GM21526 (cell line): ENCODE data around the gene AKR1E2.

ENCODE experiments used
- ATAC-seq: cut with Tn5 transposase; IDR thresholded peaks from one replicate; pipeline ENCODE4 v1.9.1; 2021; ENCODE audit warnings: moderate library complexity; ENCODE audit not compliant: unreplicated experiment, low FRiP score

The AKR1E2 gene

DNA sequence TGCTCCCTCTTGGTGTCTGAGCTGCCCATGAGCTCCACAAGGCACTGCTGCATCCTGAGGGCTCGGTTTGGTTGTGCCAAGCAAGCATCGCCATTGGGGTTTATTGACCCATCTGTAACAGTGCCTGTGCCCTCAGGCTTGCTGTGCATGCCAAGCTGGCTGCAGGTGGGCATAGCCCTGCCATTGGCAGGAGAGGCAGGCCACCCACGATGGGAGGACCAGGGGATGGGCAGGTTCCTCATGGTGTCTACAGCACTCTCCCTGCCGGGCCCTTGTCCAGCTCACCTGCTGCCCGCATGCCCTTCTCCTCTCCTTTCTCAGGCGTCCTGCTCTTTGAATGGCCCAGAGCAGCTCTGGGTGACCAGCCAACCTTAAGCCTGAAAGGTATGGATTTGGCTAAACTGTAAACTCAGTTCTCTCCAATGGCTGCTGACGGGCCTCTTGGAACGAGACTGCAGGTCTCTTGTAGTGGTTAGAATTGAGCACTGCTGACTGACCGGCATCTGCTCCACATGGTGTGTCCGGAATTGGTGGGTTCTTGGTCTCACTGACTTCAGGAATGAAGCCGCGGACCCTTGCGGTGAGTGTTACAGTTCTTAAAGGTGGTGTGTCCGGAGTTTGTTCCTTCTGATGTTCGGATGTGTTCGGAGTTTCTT is 17.6 kb downstream of the AKR1E2 start:
- ATAC-seq: no peak

DNA sequence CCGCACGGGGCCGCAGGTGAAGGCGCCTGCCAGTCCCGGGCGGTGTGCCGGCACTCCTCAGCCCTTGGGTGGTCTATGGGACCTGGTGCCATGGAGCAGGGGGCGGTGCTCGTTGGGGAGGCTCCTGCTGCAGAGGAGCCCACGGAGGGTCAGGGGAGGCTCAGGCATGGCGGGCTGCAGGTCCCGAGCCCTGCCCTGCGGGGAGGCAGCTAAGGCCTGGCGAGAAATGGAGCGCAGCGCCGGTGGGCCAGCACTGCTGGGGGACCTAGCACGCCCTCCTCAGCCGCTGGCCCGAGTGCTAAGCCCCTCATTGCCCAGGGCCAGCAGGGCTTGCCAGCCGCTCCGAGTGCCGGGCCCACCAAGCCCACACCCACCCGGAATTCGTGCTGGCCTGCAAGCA is 18.9 kb downstream of the AKR1E2 start:
- no peak for ATAC-seq

DNA sequence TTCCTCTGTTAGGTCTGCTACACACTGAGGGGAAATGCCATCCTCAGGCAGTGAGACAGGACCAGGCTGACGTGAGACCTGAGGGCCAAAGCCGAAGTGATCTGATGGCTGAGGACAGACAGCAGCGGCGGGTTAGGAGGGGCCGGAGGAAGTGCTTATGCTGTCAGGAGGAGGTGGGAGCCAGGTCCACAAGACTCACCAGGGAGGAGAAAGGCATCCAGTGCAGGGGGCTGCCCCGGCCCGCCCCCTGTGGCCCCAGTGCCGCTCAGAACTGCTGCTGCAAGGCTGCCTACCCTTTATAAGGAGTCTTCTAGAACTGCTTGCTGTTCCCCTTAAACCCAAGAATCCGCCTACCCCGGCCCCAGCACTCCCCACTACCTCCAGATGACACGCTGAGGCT is 19.8 kb downstream of the AKR1E2 start:
- ATAC-seq: no peak

DNA sequence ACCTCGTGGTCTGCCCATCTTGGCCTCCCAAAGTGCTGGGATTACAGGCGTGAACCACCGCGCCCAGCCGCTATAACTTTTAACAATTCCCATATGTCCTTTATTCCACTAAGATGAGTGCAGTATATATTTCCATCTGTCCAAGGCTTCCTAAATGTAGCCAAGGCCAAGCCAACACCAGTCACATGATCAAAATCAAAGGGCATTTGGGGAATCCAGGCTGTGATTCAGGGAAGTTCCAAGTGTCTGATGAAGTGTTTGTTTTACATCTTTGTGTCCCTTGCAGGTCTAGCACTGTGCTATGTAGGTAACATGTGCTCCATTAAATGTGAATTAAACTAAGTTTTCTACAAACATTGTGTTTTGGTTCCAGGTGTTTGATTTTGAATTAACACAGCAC is 20.8 kb downstream of the AKR1E2 start:
- ATAC-seq: no peak

DNA sequence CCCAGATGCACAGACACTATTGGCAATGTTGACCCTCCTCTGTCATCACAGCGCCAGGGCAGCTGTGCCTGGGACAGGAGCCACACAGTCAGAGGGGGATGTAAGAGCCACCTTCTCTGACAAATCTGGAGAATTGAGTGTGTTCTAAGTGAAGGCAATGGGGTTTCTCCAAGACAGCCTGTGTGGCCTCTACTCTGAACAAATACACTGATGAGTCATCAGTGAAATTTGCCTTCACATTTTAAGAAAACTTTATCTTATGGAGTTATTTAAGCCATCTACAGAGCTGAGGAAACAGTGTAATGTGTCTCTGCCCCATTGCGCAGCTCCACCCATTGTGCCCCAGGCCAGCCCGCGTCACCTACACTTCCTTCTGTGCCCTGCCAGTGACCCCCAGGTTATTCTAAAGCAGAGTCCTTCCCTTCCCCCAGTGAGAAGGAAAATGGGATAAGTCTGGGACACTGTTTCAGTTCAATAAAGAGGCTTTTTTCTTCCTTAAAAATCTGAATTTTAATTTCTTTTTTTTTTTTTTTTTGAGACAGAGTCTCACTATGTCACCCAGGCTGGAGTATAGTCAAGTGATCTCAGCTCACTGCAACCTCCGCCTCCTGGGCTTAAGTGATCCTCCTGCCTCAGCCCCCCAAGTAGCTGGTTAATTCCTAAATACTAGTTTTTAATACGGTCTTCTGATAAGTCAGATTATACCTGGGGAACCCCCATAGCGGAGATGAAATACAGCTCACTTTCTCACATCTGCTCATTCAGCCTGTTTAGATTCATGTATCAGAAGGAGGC is 21.8 kb downstream of the AKR1E2 start:
- no peak for ATAC-seq

DNA sequence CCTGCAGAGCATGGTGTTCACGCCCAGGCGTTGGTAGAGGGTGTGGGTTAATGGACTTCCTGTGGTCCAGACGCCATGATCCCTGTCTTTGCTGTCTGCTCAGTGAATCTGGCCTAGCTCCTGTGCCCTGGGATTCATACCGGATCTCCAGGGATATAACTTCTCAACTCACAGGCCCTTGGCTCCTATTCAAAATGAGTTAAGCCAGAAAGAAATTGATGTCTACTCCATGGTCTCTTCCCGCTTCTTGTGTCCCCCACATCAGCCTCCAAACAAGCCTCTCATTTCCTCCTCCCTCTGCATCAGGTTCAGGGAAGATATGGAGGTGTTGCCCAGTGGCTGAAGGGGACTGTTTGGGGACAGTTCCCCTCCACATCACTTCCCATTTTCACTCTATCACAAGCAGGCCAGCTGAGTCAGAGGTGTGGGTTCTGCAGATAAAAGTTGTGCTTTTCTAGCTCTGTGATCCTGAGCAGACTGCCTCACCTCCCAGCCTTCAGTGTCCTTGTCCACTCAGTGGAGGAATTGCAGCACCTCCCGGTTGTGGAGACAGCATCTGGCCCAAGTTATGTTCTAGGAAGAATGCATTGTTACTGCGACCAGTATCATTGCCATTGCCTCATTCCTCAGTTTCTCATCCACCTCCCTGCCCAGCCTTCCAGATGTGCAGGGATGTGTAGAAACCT is 22.5 kb downstream of the AKR1E2 start:
- no peak for ATAC-seq

DNA sequence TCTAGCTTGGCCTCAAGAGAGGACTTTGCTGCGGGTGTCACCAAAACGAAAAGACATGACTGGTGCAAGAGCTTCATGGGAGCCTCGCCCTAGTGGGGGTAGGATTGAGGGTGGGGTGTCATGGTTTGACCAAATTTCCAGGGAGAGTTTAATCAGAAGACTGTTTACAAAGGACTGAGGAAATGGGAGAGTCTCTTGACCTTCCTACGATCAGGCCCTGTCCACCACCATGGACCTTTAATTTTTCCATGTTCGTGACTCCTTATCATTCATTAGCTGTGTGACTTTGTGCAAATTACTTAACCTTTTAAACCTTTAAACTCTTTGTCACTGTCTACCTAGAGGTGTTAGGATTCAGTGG is 23.0 kb downstream of the AKR1E2 start:
- ATAC-seq: no peak

DNA sequence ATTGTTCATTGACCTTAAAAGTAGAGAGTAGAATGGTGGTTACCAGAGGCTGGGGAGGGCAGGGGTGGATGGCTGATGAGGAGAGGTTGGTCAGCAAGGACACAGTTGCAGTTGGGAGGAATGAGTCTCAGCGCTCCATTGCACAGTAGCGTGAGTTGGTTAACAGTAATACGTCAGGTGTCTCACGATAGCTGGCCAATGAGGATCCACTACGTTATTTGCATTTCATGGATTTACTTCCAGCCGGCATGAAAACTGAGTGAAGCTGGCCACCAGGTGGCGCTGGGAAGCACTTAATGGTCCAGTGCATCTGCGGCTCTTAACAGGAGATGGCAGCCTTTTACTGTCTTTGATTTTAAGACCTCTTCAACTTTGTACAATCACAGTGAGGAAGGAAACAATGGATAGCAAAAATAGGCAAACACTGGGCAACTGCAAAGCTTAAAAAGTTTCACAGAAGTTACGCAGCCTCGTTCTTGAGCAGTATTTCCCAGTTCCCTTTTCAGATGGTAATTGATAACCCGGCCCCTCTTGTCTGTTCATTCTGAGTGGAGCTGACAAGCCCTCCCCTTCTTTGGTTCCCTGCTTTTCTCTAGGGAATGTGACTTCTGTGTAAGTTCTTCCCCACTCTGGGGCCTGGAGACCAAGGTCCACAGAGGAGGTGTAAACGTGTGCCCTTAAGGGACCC is 23.7 kb downstream of the AKR1E2 start:
- ATAC-seq: peak; percentile 95

DNA sequence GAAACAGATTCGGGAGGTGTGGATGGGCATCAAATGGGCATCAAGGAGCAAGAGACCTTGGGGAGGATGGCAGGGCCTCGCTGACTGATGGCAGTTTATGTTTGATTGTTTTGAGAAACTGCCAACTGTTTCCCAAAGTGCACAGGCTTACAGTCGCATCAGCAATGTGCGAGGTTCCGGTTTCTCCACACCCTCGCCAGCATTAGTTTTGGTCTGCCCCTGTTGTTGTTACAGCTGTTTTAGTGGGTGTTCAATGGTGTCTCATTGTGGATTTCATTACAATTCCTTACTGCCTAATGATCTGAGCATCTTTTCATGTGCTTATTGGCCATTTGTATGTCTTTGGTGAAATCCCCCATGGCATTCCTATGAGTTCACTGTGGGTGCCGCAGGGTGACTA is 24.4 kb downstream of the AKR1E2 start:
- no peak for ATAC-seq

DNA sequence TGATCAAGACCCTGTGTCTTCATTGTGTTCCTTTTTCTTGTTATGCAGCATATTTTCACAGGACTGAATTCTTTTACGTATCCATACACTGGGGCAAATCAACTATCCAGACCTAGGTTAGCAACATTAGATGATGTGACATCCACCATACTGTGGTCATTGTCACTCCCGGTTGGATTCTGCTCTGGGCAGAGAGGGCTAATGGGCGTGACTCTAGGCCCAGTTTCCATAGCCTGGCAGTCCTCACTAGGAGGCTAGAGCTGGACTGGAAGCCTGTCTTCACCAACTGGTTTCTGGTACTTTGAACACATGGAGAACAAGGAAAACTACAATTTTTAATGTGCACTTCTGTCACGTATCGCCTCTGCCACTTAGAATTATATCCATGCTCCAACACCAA is 25.2 kb downstream of the AKR1E2 start:
- ATAC-seq: no peak

DNA sequence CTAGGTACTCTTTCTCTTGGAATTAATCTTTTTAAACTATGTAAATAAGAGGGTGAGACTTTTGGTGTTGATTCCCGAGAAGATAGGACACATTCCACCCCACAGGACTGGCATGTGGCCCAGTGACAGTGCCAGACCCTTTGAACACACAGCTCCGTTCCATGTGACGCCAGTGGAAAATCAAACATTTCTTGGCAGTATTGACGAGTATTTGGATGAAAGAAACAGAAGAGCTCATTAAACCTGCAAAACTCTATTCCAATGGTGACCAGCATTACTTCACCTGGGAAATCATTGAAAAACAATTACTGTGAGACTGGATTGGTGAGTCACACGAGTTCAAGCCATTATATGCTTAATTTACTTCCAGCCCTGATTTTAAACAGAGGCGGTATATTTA is 25.8 kb downstream of the AKR1E2 start:
- no peak for ATAC-seq

DNA sequence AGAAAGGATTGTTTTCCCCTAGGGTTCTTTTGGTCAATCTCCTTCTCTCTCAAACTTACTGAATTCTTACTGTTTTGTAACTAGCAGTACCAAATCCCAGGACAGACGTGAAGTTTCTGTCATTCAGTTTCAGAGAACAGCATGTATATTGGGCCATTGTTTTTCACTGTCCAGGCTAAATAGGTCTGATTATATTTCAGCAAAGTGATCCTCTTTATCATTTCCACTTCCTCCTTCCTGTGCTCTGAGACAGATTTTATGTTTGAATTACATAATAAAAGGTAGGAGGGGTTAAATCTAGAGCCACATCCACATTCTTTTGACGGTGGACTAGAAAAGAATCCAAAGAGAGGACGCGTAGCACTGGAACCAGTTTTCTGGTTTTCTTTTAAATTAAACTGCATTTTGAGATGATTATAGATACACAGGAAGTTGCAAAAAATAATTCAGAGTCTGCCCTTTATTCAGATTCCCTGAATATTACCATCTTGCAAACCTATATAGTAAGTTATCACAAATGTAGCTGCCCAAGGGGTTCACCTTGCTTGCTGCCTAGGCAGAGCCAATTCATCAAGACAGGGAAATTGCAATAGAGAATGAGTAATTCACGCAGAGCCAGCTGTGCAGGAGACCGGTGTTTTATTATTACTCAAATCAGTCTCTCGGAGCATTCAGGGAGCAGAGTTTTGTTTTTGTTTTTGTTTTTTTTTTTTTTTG is 40.1 kb downstream of the AKR1E2 start:
- ATAC-seq: no peak

DNA sequence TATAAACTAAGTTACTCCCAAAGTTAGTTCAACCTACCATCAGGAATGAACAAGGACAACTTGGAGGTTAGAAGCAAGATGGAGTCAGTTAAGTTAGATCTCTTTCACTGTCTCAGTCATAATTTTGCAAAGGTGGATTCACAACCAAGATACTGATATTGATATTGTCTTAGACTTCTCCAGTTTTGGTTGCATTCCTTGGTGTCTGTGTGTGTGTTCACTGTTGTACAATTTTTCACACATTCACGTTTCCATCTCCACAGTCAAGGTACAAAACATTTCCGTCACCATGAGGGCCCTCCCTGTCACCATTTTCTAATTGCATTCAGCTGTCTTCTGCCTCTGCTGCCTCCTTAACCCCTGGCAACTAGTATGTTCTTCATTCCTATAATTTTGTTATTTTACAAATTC is 41.1 kb downstream of the AKR1E2 start:
- no peak for ATAC-seq

DNA sequence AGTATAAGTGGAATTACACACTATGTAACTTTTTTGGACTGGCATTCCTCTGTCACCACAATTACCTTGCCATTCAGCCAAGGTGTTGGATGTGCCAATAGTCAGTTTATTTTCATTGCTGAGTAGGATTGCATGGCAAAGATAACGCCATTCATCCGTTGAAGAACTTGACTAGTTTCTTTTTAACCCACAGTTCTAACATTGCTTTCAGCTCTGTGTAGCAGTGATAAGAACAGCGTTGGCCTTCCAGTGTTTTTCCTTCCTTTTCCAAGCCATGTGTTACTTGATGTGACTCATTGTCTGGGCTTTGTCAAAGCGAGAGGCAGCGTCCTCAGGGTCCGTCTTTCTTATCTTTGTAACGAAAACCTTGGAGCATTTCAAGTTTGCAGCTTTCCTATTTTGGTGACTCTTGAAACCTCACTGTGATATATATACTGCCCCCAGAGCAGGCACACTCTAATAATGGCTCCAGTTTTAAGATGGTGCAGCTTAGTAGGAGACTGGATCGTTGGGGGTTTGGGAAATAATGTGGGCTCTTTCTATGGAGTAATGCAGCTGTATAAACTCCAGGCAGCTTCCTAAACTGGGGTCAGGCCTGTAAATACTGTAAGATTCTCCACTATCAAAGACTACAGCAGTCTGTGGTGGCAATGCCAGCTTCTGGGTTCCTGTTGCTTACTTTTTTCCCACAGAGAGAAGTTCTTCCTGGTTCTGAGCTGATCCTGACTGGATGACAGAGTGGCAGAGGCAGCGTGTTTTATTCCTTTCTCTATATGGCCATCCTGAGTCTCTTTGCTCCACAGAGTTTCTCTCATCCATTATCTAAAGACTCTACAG is 41.7 kb downstream of the AKR1E2 start:
- no peak for ATAC-seq

DNA sequence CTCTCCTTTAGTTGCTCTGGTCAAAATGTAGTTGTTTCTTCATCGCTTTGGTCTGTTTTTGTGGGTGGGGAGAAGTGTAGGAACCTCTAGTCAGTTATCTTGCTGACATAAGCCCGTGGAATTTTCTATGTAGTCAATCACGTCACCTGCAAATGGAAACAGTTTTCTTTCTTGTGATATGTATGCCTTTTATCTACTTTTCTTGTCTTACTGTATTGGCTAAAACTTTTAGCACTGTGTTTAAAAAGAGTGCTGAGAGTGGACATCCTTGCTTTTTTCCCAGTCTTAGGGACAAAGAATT is 42.3 kb downstream of the AKR1E2 start:
- ATAC-seq: no peak

DNA sequence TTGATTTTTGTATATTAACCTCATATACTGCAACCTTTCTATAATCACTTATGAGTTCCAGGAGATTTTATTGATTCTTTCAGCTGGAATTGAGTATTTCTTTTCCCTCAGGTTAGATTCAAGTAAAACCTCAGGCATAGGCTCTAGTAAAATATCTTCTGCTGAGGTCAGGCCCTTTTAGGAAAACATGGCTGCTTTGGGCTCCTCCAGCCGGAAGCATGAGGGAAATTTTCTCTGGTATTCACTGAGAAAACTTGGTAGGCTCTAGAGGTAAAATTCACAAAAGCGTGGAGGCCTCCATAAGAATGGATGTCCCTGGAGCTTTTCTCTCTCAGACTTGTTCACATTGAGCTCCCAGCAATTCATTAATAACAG is 56.7 kb downstream of the AKR1E2 start:
- no peak for ATAC-seq

DNA sequence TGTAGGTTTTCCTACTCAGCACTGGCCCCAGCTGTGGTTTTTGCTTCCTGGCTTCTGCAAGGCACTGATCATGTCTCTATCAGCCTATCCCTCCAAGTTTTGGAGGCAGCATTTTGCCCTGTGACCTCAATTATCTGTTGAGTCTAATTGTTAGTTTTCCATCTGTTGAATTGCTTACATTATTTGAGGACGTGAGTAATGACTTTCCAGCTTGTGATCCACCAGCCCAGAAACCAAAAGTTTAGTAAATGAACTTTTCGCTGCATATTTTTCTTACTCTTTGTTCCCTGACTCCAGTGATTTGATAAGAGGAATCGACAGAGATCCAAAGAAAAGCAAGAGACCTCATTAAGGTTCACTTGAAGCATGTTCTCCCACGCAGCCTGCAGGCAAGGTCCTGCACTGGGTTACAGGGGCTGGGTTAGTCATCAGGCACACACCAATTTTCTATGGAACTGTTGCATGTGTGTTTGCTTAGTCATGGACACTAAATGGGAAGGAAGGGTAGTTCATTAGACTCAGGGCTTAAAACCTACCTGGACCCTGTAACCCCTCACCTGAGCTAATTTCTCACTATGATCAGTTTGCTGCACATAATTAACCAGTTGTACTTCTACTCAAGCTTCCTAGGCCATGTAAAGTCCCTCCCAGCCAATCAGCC is 57.2 kb downstream of the AKR1E2 start:
- no peak for ATAC-seq

DNA sequence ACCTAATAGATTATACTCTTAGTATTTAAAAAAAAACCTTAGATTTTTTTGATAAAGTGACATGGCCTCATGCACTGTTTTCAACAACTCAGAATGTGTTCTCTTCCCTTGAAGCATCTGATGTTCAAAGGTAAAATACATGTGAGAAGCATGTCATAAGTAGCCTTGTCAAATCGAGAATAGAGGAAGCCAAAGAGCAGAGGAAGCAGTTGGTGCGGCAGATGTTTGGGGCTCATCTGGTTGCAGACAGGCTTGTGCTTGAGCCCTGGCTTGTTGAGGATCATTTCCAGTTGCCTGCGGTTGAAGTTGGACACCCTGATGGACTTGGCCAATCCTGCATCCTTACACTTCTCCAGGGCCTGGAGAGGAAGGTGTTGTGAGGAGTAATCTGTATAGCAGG is 59.2 kb downstream of the AKR1E2 start:
- no peak for ATAC-seq

DNA sequence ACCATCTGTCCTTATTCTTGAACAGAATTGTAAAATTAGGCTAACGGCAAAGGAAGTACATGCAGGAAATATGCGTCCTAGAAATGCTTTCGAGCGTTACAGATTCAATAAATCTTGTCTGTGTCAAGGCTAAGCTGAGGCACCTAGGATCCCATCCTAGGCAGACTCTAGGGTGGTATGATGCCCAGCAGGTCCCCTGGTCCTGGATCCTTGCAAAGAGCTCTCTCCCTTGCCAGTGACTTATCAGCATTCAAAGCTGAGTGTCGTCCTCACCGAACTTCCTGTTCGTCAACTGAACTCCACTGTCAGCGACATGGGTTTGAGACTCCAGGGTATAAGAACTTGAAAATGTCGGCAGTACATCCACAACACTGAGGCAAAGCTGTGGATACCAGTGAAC is 61.5 kb downstream of the AKR1E2 start:
- no peak for ATAC-seq

DNA sequence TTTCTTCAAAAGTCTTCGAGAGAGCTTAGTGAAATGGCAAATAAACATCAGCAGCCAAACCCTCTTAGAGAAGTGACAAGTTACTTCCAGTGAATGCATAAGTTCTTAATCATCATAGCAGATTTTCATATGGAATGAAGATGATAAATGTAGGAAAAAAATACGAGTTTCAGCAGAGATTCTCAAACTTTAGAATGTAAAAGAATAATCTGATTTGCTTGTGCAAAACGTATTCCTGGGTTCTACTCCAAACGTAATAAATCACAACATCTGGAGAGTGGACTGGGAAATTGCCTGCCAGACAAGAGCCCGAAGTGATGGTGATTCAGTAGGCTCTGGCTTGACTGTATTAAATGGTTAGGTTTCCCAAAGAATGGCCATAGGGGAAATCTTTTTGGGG is 62.2 kb downstream of the AKR1E2 start:
- ATAC-seq: no peak
